Measurements from ENCODE around the gene SCG2. TPM values are rescaled to one million over a fixed set of nuclear protein-coding genes. Genes with fewer than 3 reads are reported as not detected.

The SCG2 gene
- total RNA-seq (2014; rRNA removed; shearing (Covaris generic)): 2.9 and 3.4 TPM in 2 replicates

DNA sequence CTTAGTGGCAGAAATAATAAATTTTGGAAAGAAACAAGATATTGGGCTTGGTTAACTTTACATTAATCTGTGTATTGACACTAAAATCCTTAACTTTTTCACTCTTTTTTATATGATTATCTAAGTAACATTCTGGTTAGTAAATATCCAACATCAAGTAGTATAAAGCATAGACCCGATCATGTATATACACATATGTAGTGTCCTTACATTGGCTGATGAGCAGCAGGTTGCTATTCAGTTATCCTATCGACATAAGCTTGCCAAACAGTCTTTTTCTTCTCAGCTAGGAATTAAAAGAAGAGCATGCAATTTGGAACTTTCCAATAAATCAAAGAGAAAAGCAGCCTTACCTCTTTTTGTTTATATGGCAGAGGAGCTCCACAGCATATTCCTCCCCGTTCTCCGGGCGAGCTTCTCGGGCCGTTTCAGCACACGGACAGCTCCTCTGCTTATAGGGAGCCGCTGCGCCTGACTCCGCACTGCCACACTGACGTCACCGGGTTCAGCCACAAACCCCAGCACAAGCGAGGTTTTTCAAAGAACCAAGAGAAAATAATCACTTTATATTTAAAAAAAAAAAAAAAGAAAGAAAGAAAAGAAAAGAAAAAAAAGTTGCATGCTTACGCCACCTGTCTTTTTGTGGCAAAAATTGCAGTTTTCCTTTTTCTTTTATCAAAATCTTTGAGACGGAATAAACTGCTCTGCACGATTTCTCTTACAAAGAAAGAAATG lies at the start of gene SCG2:
TSS of gene SCG2 (minus strand) at position 430 of the 735 bp plus-strand sequence. CDS start 3,079 bp downstream, outside the sequence.
- in situ Hi-C loops (cut with HindIII; ENCODE audit: low sequenced_read_pairs): no loop called here
- peak; percentile 86 for DNase-seq (ENCODE audit: low spot score)

DNA sequence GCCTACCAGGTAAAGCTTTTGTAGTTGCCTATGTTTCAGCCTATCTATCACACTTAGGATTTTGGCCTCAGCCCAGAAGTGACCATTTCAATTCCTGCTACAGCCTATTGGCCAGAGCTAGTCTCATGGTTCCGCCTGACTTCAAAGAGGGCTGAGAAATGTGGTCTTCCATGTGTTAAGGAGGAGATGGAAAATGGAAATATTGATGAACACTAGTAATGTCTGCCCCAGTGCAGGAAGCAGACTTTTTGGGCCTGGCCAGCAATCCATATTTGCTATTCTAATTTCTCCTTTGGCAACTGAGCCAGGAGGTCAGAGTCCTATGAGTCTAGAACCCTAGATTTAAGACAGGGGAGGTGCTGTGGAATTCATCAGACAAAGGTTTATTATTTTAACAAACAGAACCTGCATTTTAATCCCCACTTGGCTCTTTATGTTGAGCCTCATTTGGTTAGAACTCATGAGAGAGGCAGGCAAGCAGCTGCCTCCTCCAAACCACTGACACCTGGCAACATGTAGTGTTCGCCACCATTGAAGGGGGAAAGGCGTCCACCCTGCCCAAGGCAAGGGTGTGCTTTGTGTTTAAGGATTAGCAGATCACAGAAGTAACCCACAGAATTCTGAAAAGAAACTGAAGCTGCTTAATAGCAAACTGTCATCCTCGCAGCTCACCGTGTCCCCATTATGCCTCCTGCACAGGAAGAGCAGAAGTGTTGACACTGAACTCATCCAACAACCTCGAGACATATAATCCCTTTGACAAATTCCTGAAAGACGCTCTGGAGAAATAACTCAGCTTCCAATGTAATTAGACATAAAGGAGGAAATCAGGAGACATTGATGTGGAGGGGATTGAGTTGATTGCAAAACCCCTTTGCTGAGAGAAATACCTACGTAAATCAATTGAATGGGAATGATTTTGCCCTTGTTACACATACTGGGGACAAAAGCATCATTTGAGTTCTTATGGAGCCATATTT lies 47.7 kb upstream of the SCG2 start:
- DNase-seq (ENCODE audit: low spot score): no peak
- in situ Hi-C loops (cut with HindIII; ENCODE audit: low sequenced_read_pairs): no loop called here

DNA sequence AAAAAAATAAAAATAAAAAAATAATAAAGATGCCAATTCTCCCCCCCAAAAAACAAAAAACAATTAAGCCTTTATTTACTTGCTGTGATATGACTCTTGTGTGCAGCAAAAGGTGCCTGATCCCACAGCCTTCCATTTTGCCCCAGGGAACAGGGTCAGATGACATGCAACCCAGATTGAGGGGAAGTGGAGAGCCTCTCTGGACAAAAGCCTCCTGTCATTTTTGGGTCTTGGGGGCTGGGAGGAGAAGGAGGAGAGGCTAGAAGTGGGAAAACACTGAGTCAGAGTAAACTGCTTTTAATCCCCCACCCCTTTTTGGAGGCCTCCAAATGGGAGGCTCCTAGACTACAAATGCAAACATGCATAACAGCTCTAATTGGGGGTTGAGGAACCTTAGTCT lies 46.6 kb upstream of the SCG2 start:
- in situ Hi-C loops (cut with HindIII; ENCODE audit: low sequenced_read_pairs): no loop called here
- DNase-seq (ENCODE audit: low spot score): no peak

DNA sequence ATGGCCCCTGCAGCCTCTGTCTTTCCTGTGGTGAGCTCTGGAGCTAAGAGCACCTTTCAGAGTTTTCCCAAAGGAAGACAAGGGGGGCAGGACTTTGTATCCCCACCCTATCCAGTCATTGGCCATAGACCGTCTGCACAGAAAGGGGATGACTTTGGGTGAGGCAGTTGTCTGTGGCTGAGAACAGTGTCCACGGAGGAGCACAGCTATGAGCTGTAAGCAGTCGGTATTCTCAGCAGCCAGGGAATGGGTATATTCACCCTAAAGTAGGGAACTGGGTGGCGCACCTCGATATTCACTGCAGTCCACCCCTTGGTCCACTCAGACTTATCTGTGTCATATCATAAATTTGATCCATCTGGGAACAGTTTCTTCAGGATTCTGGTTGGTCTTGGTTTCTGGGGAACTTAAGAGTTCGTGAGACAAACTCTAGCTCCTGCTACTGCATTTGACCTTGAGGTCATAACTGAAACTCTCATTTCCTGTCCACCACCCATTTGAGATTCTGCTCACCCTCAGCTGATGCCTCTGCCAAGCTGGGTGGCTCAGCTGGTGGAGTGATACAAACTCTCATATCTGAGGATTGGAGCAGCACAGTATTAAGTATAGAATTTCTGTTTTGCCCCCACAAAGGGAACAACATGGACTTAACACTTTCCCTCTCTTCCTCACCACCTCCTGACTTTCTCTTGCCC lies 45.2 kb upstream of the SCG2 start:
- no peak for DNase-seq (ENCODE audit: low spot score)
- in situ Hi-C loops (cut with HindIII; ENCODE audit: low sequenced_read_pairs): no loop called here

DNA sequence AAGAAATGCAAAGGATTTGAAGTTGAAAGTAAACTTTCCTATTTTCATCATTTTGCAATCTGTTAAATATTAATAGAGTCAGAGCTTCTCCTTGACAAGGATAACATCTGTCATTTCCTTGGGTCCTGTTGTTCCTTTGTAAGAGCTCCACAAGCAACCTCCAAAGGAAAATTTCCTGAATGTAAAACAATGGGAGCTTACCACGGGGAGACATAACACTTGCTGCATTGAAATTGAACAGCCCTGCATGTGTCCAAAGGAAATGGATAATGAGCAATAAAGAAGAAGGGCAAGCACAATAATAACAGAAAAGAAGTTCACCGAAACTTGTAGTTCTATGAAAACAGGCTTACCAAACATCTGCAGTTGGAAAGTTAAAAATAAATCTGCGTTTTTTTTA lies 42.0 kb upstream of the SCG2 start:
- DNase-seq (ENCODE audit: low spot score): no peak

DNA sequence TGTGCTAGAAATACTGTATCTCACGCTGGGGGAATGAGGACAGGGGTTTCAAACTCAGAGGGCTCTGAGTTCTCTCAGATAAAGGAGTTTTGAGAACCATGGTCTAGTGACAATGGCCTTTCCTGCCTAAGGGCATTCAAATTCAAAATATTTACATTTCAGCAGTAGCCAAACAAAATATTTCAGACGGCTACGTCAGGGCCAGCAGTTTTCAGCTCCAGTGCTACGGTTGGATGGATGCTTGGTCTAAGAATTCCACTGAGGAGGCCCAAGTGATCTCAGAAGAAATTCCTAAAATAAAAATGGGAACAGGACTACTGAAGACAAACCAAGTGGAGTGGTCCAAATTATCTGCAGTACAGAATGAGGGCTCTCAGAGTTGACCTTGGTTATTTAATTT lies 41.1 kb upstream of the SCG2 start:
- in situ Hi-C loops (cut with HindIII; ENCODE audit: low sequenced_read_pairs): no loop called here
- no peak for DNase-seq (ENCODE audit: low spot score)

More for the DNA sequence above, 42.0 kb upstream of the SCG2 start:
- in situ Hi-C loops (cut with HindIII; ENCODE audit: low sequenced_read_pairs): no loop called here

DNA sequence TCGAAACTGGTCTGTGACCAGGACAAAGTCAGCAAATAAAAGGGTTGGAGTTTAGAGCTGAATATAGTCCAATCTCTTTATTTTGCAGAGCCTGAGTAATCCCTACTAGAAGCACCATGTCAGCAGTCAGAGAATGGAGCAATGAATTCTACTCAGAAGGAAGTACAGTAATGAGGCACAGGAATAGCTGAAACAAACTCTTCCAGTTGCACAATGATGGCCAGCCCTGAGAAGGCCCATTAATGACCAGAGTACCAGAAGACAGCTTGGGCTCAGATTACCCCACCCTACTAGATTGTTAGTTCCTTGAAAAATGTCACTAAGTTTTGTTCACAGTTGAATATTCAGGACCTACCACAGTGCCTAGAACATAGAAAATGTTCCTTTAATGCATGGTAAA lies 40.3 kb upstream of the SCG2 start:
- in situ Hi-C loops (cut with HindIII; ENCODE audit: low sequenced_read_pairs): no loop called here
- DNase-seq (ENCODE audit: low spot score): no peak

GRCh38 chr2:223641082-223641481 lies 38.9 kb upstream of the SCG2 start:
- in situ Hi-C loops (cut with HindIII; ENCODE audit: low sequenced_read_pairs): no loop called here
- no peak for DNase-seq (ENCODE audit: low spot score)

DNA sequence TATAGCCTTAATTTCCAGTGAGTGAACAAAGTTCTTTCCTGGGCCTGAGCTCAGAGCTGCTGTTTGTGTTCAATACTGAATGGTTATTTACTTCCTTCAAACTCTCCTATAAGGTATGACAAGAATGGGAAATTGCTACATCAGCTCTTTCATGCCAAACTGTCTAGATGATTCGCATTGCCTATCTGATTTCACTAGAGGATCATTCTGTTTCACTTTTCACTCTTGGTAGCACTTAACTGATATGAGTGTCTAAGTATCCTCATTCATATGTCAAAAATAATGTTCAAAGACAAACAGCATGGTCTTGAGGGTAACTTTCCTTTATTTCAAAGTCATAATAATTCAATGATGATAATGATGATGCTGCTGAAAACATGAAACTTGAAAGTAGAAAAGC lies 32.9 kb upstream of the SCG2 start:
- DNase-seq (ENCODE audit: low spot score): no peak
- in situ Hi-C loops (cut with HindIII; ENCODE audit: low sequenced_read_pairs): no loop called here

GRCh38 chr2:223634238-223634637 lies 32.1 kb upstream of the SCG2 start:
- in situ Hi-C loops (cut with HindIII; ENCODE audit: low sequenced_read_pairs): no loop called here
- no peak for DNase-seq (ENCODE audit: low spot score)

GRCh38 chr2:223633656-223634055 lies 31.5 kb upstream of the SCG2 start:
- in situ Hi-C loops (cut with HindIII; ENCODE audit: low sequenced_read_pairs): no loop called here
- DNase-seq (ENCODE audit: low spot score): peak; percentile 24

DNA sequence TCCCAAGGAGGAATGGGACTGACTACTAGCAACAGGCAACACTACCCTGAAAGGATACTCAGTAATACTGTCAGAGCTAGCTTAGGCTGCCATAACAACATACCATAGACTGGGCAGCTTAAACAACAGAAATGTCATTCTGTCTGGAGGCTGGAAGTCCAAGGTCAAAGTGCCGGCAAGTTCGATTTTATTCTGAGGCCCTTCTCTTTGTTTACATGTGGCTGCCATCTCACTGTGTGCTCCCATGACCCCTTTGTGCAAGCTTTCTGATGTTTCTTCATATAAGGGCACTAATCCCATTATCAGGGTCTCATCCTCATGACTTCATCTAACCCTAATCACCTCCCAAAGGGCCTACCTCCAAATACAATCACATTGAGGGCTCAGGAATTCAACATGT lies 30.7 kb upstream of the SCG2 start:
- in situ Hi-C loops (cut with HindIII; ENCODE audit: low sequenced_read_pairs): no loop called here
- no peak for DNase-seq (ENCODE audit: low spot score)

DNA sequence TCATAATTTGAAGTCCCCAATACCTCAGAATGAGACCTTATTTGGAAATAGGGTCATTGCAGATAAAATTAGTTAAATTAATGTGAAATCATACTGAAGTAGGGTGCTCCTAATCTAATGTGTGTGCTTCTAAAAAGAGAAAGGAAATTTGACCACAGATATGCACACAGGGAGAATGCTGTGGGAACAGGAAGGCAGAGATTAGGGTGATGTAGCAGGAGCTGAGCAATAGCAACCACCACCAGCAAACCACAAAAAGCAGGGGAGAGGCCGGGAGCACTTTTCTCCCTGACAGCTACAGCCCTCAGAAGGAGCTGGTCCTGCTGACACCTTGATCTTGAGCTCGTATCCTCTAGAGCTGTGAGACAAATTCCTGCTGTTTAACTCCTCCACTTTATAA lies 24.6 kb upstream of the SCG2 start:
- in situ Hi-C loops (cut with HindIII; ENCODE audit: low sequenced_read_pairs): no loop called here
- no peak for DNase-seq (ENCODE audit: low spot score)

DNA sequence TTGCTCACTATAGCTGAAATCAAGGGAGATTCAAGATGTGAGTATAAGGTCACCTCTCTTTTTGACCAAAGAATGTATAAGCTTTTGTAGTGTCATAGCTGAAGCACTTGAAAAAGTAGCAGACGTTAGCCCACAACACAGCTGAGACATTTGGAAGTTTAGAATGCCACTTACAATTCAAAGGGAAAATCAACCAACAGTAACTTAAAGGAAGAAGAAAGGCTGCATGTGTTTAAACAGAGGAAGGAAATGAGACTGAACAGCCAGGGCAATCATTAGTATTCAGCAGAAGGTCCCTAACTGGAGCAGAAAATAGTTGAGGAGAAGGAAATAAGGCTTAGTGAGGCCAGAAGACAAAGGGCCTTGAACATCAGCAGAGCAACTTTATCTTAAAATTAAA lies 23.5 kb upstream of the SCG2 start:
- no peak for DNase-seq (ENCODE audit: low spot score)
- in situ Hi-C loops (cut with HindIII; ENCODE audit: low sequenced_read_pairs): no loop called here

DNA sequence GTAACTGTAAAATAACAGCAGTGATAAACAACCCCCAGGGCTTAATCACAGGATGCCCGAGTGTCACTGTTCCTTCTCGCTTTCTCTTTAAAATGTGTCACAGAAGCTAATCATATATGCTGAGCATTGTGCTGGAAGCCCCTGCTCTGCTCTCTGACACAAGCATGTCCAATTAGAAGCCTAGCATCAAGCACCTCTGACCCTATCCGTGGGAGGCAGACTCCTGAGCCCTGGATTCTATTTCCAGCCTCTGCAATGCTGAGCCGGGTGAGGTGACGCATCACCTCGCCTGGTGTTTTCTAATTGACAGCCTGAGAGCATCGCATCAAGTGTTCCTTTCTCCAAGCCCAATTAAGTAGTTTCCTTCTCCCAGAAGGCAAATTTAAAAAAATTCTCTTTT lies 19.7 kb upstream of the SCG2 start:
- DNase-seq (ENCODE audit: low spot score): no peak
- in situ Hi-C loops (cut with HindIII; ENCODE audit: low sequenced_read_pairs): no loop called here

DNA sequence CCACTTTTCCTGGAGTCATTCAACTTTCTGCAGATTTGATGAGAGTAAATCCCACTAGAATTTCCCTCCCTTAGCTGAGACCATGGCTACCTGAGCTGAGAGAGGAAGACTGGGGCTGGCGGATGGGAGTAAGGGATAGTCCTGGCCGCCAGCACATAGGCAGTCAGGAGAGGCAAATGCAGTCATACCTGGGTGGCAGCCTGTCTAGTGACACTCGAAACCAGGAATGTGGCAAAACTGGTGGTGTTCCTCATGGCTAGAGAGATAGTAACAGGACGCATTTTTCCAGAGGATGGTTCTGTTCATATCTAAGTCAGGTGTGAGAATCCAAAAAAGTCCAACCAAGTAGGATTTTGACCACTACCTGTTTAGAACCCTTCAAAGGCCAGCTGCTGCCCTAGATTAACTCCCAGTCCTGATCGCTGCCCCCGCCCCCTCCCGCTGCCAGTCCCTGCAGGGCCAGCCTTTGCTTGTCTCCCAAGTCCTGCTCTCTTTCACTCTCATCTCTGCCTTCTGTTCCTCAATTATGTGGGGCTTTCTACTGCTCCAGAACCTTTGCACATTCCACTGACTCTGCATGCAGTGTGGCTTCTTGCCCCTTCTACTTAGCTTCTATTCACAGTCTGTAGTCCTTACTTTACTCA lies 17.4 kb upstream of the SCG2 start:
- no peak for DNase-seq (ENCODE audit: low spot score)
- in situ Hi-C loops (cut with HindIII; ENCODE audit: low sequenced_read_pairs): no loop called here

DNA sequence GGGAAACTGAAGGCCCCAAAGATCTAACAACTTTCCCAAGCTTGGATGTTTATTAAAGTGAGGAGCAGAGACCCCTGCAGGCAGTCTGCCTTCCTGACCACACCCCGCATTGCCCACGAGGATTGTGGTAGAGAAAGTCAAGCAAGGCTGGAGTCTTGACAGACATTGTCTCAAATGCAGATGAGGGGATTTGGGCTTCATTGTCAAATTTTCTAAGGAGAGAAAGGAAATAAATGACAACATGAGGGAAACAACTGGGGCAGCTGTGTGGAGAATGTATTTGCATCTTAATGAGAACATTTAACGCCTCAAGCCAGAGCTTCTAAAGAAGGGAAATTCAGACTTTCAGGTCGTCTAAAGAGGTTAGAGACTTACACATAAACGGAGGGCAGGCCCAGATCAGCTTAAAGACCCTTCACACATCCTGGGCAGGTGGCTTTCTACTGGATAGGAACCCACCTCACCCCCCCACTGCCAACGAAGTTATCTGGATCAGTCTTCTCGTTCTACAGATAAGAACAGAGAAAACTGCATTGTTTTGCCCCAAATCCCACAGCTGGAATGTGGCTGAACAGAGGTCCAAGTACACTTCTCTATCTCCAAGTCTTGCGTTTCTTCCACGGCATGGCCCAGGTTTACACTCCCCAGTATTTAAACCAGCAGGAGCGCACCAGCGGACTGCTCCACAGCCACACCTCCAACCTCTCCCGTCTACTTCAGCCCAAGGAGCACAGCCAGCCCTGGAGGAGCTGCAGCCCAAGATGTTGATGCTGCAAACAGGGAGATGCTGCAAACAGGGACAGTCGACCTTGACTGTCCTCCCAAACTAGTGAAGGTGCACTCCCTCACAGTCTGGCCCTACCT lies 16.2 kb upstream of the SCG2 start:
- no peak for DNase-seq (ENCODE audit: low spot score)
- in situ Hi-C loops (cut with HindIII; ENCODE audit: low sequenced_read_pairs): no loop called here

DNA sequence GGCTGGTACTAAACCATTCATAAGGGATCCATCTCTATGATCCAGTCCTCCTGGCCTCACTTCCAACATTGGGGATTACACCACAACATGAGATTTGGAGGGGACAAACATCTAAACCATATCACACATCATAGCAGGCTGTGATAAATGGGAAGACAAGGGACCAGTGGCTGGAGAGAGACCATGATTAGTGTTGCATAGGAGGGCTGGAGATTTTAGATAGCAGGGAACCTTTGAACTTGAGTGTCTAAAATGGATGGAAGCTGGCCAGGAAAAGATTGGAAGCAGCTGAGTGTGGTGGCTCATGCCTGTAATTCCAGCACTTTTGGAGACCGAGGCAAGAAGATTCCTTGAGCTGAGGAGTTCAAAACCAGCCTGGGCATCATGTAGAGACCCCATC lies 12.4 kb upstream of the SCG2 start:
- in situ Hi-C loops (cut with HindIII; ENCODE audit: low sequenced_read_pairs): no loop called here
- DNase-seq (ENCODE audit: low spot score): no peak

Data from G401 (cell line).